Hepatocyte (in vitro differentiated cells): ENCODE results near the gene GOLGA6L1. TPM values are rescaled to one million over a fixed set of nuclear protein-coding genes. Genes with fewer than 3 reads are reported as not detected.
"Not testable (repeated sequence)": the region's sequence is repeated elsewhere in the genome, so short reads cannot be mapped to it uniquely, and the experiment has no call there.

ENCODE experiments used
- DNase-seq: peaks from one replicate; pipeline ENCODE4 v3.0.0-alpha.2; 2016; ENCODE audit warnings: low spot score
- H2AFZ ChIP-seq: fragments of 200-600 bp; sonication (generic); 2 replicates; pipeline ENCODE4 v1.6.0; 2016; ENCODE audit warnings: antibody characterized with exemption, mild to moderate bottlenecking
- H3K27ac ChIP-seq: fragments of 200-600 bp; sonication (generic); 2 replicates; pipeline ENCODE4 v1.5.1; 2016; ENCODE audit warnings: mild to moderate bottlenecking
- H3K27me3 ChIP-seq: fragments of 200-600 bp; sonication (generic); 2 replicates; pipeline ENCODE4 v1.6.1; 2016
- H3K36me3 ChIP-seq: fragments of 200-600 bp; sonication (generic); replicated peaks from 2 replicates; pipeline ENCODE4 v1.5.1; 2016; ENCODE audit warnings: low read depth; ENCODE audit not compliant: insufficient read depth
- H3K4me1 ChIP-seq: fragments of 200-600 bp; sonication (generic); 2 replicates; pipeline ENCODE4 v1.5.1; 2016; ENCODE audit warnings: mild to moderate bottlenecking, moderate library complexity; ENCODE audit not compliant: insufficient read depth
- H3K4me2 ChIP-seq: fragments of 200-600 bp; sonication (generic); 2 replicates; pipeline ENCODE4 v1.6.0; 2016
- H3K4me3 ChIP-seq: fragments of 200-600 bp; sonication (generic); 2 replicates; pipeline ENCODE4 v1.5.1; 2016; ENCODE audit warnings: mild to moderate bottlenecking
- H3K79me2 ChIP-seq: fragments of 200-600 bp; sonication (generic); 2 replicates; pipeline ENCODE4 v1.6.0; 2017; ENCODE audit warnings: mild to moderate bottlenecking
- H3K9me2 ChIP-seq: fragments of 200-600 bp; sonication (generic); replicated peaks from 2 replicates; pipeline ENCODE4 v1.6.0; 2017; ENCODE audit warnings: mild to moderate bottlenecking; ENCODE audit not compliant: insufficient read depth
- H3K9me3 ChIP-seq: fragments of 200-600 bp; sonication (generic); 2 replicates; pipeline ENCODE4 v1.5.1; 2016; ENCODE audit warnings: low read depth, mild to moderate bottlenecking
- H4K20me1 ChIP-seq: fragments of 200-600 bp; sonication (generic); 2 replicates; pipeline ENCODE4 v1.6.0; 2016; ENCODE audit warnings: mild to moderate bottlenecking; ENCODE audit not compliant: insufficient read depth, poor library complexity, severe bottlenecking
- EZH2 ChIP-seq: fragments of 200-600 bp; sonication (generic); IDR thresholded peaks from 2 replicates; pipeline ENCODE4 v1.6.1; 2016; ENCODE audit warnings: antibody characterized with exemption, mild to moderate bottlenecking, borderline replicate concordance
- EZH2phosphoT487 ChIP-seq: fragments of 200-600 bp; sonication (generic); IDR thresholded peaks from one replicate; pipeline ENCODE4 v1.6.1; 2018; ENCODE audit warnings: antibody characterized with exemption, mild to moderate bottlenecking, low read depth, moderate library complexity; ENCODE audit not compliant: unreplicated experiment, severe bottlenecking
- WGBS: methylation state at CpG from one replicate; pipeline ENCODE4 v1.1.6; 2016; ENCODE audit warnings: low lambda C conversion rate; ENCODE audit errors: missing lambda C conversion rate; 5-methylcytosine and 5-hydroxymethylcytosine counted together
- polyA plus RNA-seq: library from polyadenylated mRNA; unstranded; fragments of >200 nt; fragmentation: Nextera tagmentation; extraction: Ambion mirVana; gene quantifications from 2 replicates; pipeline ENCODE4 v1.2.1, GENCODE V29; 2016
- total RNA-seq: library from RNA; depleted of rRNA; stranded (reverse); fragments of >200 nt; gene quantifications from 2 replicates; pipeline ENCODE4 v1.2.3, GENCODE V29; 2014
- TF ChIP-seq, protein P1 (sequence below): fragments of 200-600 bp; sonication (generic); IDR thresholded peaks from 2 replicates; pipeline ENCODE4 v1.5.1; 2016; ENCODE audit warnings: antibody characterized with exemption, mild to moderate bottlenecking; ENCODE audit not compliant: poor library complexity

The GOLGA6L1 gene
- total and polyA plus RNA-seq, 2 experiments from 2014 or later = not detected

DNA sequence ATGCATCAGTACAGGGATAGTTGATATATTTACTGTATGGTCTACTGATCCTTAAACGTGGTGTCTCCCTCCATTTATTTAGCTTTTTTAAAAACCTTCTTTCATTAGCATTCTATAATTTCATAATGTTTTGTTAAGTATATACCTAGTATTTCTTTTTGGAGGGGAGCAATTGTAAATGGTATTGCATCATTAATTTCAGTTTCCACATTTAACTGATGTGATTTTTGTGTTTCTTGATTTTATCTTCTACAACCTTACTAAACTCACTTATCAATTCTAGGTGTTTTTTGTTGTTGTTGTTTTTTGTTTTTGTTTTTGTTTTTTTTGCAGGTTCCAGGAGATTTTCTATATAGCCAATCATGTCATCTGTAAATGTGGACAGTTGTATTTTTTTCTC is 18.4 kb downstream of the GOLGA6L1 start:
- no peak overlapping the region for H3K4me3 ChIP-seq
- no peak for DNase-seq
- H2AFZ ChIP-seq = no peak overlapping the region
- no peak overlapping the region for H3K27ac ChIP-seq
- H3K4me2 ChIP-seq = no peak overlapping the region
- H3K9me2 ChIP-seq = no peaks in the 10 kb centered on the region
- 50% methylated on average over 1 of the region's 1 CpG for WGBS
- H3K9me3 ChIP-seq = no peaks in the 10 kb centered on the region
- H3K79me2 ChIP-seq = no peaks in the 10 kb centered on the region
- no peaks in the 10 kb centered on the region for H3K36me3 ChIP-seq
- H4K20me1 ChIP-seq = no peaks in the 10 kb centered on the region
- TF ChIP-seq EZH2phosphoT487 (no peak), EZH2 (no peak)
- TF ChIP-seq, protein P1, sequence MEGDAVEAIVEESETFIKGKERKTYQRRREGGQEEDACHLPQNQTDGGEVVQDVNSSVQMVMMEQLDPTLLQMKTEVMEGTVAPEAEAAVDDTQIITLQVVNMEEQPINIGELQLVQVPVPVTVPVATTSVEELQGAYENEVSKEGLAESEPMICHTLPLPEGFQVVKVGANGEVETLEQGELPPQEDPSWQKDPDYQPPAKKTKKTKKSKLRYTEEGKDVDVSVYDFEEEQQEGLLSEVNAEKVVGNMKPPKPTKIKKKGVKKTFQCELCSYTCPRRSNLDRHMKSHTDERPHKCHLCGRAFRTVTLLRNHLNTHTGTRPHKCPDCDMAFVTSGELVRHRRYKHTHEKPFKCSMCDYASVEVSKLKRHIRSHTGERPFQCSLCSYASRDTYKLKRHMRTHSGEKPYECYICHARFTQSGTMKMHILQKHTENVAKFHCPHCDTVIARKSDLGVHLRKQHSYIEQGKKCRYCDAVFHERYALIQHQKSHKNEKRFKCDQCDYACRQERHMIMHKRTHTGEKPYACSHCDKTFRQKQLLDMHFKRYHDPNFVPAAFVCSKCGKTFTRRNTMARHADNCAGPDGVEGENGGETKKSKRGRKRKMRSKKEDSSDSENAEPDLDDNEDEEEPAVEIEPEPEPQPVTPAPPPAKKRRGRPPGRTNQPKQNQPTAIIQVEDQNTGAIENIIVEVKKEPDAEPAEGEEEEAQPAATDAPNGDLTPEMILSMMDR = no peak
- no peaks in the 10 kb centered on the region for H3K4me1 ChIP-seq
- no peaks in the 10 kb centered on the region for H3K27me3 ChIP-seq

DNA sequence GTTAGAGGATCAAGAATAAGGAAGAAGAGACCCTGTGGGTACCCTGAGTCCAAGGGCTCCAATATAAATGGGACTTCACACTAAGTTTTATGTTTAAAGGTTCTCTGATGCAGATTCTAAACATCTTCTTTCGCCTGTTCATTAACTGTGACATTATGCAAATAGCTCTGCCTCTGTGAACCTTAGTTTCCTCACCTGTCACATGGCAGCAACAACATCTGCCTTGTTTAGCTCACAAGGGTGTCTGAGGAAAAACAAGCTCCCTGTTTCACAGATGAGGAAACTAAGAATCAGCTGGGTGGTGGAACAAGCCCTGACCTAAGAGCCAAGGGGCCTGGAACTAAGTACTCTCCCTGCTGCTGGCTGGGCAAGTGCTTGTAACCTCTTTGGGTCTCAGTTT is 40.8 kb downstream of the GOLGA6L1 start:
- Histone ChIP-seq H3K9me3 (no peaks in the 10 kb centered on the region), H3K4me3 (no peak overlapping the region), H3K27ac (no peak overlapping the region), H3K4me1 (no peaks in the 10 kb centered on the region), H4K20me1 (no peaks in the 10 kb centered on the region), H3K27me3 (no peaks in the 10 kb centered on the region), H3K36me3 (no peaks in the 10 kb centered on the region), H3K4me2 (no peak overlapping the region), H3K9me2 (no peaks in the 10 kb centered on the region), H2AFZ (no peak overlapping the region), H3K79me2 (no peaks in the 10 kb centered on the region)
- no peak for TF ChIP-seq EZH2phosphoT487
- TF ChIP-seq, protein P1 = no peak
- no peak for TF ChIP-seq EZH2
- WGBS = 68% methylated on average over 1 of the region's 1 CpG
- DNase-seq = no peak

DNA sequence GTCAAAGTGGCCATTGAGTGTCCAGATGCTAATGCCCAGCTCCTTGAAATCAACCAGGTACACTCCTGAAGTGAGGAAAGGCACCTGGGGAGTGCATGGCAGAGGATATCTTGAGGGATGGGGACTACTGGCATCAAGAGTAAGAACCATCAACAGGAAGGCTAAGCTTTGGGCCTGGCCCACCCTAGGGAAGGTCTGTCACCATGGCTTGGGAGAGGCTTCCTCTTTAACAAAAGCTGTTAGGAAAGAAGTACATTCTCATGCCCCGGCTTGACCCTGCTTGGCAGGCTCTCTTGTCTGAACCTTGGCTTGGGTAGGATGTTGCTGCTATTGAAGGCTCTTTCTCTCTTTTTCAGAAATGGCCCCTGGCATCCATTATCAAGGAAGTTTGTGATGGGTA is 53.5 kb downstream of the GOLGA6L1 start:
- Histone ChIP-seq H3K27ac (no peak overlapping the region), H3K9me2 (no peaks in the 10 kb centered on the region), H3K36me3 (no peaks in the 10 kb centered on the region), H3K9me3 (no peaks in the 10 kb centered on the region), H3K79me2 (no peaks in the 10 kb centered on the region), H3K4me3 (no peak overlapping the region), H4K20me1 (no peaks in the 10 kb centered on the region), H3K27me3 (no peaks in the 10 kb centered on the region), H2AFZ (no peak overlapping the region), H3K4me1 (no peaks in the 10 kb centered on the region), H3K4me2 (no peak overlapping the region)
- no peak for DNase-seq
- 78% methylated on average over 1 of the region's 1 CpG for WGBS
- no peak for TF ChIP-seq EZH2phosphoT487
- no peak for TF ChIP-seq EZH2
- TF ChIP-seq, protein P1 = no peak

DNA sequence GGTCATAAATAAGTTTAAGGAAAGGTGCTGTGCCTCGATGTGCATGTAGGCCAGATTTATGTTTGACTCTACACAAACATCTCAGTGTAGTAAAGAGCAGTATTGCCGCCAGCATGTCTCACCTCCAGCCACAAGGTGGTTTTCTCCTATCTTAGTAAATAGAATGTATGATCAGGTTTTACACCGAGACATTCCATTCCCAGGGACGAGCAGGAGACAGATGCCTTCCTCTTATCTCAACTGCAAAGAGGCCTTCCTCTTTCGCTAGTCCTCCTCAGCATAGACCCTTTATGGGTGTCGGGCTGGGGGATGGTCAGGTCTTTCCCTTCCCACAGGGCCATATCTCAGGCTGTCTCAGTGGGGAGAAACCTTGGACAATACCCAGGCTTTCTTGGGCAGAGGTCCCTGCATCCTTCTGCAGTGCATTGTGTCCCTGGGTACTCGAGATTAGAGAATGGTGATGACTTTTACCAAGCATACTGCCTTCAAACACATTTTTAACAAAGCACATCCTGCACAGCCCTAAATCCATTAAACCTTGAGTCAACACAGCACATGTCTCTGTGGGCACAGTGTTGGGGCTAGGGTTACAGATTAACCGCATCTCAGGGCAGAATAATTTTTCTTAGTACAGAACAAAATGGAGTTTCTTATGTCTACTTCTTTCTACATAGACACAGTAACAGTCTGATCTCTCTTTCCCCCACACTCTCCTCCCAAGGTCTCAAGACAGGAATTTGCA is 54.5 kb downstream of the GOLGA6L1 start:
- H3K79me2 ChIP-seq, H3K27ac ChIP-seq, H3K36me3 ChIP-seq, DNase-seq, H2AFZ ChIP-seq, H3K4me1 ChIP-seq, H3K9me2 ChIP-seq, H3K27me3 ChIP-seq, H3K9me3 ChIP-seq, H4K20me1 ChIP-seq, H3K4me2 ChIP-seq, H3K4me3 ChIP-seq: not testable (repeated sequence)
- 52% methylated on average over 8 of the region's 8 CpGs for WGBS
